Measurements from ENCODE around the gene RXFP3.
A peak's percentile ranks its signal among the peaks of the same experiment; 100 is the strongest.

The RXFP3 gene

DNA sequence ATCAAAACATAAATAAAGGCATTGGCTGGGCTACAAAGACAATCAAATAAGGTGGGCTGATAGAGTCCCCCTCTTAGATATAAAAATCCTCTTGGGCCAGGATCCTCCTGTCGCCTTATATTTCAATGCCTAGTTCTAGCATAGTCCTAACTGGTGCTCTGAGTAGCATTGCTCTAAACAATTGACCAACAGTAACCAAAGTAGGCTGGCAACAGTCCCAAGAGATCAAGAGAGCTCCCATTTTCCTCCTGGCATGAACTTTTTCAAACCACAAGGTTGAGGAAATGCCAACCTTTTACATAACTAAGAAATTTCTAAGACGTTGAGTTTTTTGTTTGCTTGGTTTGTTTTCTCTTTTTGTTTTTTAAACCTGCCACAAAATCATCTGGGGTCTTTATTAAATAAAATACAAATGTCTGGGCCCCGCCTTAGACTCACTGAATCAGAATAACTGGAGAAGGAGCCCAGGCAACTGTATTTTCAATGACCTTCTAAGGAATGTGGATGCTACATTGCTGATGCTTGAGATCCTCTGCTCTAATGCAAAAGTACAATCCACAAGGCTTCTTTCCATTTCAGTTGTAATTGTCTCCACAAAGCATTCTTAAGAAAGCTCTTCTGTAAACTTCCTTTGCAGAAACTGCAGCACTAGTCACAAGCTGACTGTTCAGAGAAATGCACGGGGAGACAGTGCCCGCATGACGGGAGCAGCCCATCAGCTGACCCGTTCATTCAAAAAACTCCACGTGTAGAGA lies 45.4 kb downstream of the RXFP3 start:
- DNase-seq (ENCODE audit: low read depth): peak; percentile 74

DNA sequence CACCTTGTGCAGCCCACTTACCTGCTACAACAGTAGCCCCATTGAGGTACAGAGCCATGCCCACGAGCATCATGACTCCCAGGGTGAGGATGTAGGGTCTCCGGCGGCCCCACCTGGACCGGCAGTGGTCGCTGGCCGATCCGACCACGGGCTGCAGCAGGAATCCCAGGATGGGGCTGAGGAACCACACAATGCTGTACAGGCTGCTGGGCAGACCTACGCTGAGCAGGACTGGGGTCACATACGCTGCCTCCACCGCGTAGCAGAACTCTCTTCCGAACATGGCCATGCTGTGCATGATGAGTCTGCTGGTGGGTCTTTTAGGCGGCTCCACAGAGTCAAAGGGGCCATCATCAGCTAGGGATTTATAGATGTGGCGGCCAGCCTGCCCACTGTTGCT lies 48.0 kb downstream of the RXFP3 start:
- DNase-seq (ENCODE audit: low read depth): no peak

DNA sequence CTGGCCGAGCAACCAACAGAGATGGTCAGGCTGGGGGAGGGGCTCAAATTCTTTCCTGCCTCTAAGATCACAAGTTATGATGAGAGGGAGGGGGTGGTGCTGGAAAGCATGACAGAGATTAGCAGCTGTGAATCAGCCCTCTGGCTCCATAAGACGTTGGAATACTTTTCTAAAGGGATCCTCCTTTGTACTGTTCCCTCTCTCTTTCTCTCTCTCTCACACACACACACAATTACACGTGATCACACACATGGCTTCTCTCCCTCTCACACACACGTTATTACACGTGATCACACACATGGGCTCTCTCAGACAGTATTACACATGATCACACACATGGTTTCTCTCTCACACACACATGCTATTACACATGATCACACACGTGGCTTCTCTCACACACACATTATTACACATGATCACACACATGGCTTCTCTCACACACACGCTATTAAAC lies 48.5 kb downstream of the RXFP3 start, which contains the start of gene SLC45A2:
TSS of gene SLC45A2 (minus strand) at position 23 of the 454 bp plus-strand sequence. CDS start 110 bp downstream, outside the sequence.
- no peak for DNase-seq (ENCODE audit: low read depth)

DNA sequence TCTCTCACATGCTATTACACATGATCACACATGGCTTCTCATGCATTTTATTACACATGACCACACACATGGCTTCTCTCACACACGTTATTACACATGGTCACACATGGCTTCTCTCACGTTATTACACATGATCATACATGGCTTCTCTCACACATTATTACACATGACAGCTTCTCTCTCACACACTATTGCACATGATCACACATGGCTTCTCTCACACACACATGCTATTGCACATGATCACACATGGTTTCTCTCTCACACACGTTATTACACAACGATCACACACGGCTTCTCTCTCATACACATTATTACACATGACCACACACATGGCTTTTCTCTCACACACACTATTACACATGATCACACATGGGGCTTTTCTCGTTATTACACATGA lies 49.3 kb downstream of the RXFP3 start:
- DNase-seq (ENCODE audit: low read depth): no peak

Measured in fibroblast of gingiva (primary cell).